ENCODE data around the gene AHR.

DNA sequence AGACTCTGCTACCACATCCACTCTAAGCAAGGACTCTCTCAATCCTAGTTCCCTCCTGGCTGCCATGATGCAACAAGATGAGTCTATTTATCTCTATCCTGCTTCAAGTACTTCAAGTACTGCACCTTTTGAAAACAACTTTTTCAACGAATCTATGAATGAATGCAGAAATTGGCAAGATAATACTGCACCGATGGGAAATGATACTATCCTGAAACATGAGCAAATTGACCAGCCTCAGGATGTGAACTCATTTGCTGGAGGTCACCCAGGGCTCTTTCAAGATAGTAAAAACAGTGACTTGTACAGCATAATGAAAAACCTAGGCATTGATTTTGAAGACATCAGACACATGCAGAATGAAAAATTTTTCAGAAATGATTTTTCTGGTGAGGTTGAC is 40.7 kb downstream of the AHR start:
- TF ChIP-seq, protein P1, sequence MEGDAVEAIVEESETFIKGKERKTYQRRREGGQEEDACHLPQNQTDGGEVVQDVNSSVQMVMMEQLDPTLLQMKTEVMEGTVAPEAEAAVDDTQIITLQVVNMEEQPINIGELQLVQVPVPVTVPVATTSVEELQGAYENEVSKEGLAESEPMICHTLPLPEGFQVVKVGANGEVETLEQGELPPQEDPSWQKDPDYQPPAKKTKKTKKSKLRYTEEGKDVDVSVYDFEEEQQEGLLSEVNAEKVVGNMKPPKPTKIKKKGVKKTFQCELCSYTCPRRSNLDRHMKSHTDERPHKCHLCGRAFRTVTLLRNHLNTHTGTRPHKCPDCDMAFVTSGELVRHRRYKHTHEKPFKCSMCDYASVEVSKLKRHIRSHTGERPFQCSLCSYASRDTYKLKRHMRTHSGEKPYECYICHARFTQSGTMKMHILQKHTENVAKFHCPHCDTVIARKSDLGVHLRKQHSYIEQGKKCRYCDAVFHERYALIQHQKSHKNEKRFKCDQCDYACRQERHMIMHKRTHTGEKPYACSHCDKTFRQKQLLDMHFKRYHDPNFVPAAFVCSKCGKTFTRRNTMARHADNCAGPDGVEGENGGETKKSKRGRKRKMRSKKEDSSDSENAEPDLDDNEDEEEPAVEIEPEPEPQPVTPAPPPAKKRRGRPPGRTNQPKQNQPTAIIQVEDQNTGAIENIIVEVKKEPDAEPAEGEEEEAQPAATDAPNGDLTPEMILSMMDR (optimal IDR thresholded peaks at IDR 0.05 in 1 of 3, IDR thresholded peaks at IDR 0.05 in 1 of 3, conservative IDR thresholded peaks at IDR 0.05 in 1 of 3; ENCODE audit: extremely low read depth in 1 of 3, insufficient read depth in 2 of 3, low read length in 3 of 3) = no peak
- TF ChIP-seq EZH2 (IDR thresholded peaks at IDR 0.05; ENCODE audit: low read length) = no peak
